ENCODE results near the gene PIP4K2A.
"Not testable (repeated sequence)": the region's sequence is repeated elsewhere in the genome, so short reads cannot be mapped to it uniquely, and the experiment has no call there.

Gene PIP4K2A

GRCh38 chr10:22714479-22715289, at the start of gene PIP4K2A:
Gene PIP4K2A (minus strand): TSS chr10:22714578. CDS start chr10:22714326, 252 bp downstream.
- peak; percentile 58 to 79 (median 68) for DNase-seq

DNA sequence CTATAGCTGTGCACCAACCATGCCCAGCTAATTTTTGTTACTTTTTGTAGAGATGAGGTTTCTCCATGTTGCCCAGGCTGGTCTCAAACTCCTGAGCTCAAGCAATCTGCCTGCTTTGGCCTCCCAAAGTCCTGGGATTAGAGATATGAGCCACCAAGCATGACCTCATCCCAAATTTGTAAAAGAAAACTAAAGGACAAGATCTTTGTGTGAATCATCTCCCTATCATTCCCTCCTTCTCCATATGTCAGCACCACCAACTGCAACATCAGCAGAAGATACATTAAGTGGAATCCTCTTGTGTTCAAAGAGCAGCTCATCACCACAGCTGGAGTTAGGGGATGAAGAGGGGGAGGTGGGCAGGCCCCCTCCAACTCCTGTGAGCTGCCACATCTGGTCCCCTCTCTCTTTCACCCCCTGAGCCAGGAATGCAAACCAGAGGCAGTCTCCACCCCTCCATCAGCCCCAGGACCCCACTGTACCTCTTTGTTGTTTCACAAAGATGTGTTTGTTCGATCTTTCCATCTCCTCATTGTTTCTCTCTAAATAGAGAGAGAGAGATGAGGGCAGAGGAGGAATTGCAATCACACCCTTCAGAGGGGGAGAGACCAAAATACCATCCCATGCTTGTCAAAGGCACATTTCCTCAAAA, 47.3 kb upstream of the PIP4K2A start:
- no peak for DNase-seq

DNA sequence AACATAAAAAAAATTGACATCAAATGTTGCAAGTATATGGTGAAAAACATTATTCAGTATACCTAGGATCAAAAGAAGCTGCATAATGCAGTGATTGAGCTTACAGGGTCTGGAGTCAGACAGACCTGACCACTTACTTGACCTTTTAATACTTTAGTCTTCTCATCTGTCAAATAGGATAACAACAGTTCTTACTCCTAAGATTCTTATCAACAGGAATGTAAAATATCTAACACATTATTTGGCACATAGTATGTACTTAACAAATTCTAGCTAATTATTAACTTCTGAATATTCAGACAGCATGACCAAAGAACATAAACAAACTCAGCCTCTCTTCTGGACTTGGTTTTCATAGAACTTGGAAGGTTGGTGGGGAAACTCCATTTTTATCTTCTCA, 45.6 kb upstream of the PIP4K2A start:
- DNase-seq, result no peak

- no peak for DNase-seq
Measured at GRCh38 chr10:22758867-22759266, 44.5 kb upstream of the PIP4K2A start.

DNA sequence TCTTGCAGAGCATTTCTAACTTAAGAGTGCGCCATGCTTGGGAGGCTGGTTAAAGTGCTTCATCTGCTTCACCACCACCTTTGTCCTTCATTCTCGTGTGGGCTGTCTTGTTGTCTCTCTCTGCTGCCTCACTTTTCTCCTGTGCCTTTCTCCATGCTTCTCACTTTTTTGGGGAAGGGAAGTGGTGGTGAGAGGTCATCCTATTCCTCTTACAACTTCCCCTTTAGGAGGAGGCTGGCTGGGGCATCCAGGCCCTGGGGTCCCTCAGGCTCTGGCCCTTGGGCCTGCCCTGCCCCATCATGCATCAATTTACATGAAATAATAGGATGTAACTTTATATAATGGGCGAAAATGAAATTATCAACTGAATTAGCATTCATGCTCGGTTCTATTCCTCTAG, 39.9 kb upstream of the PIP4K2A start:
- no peak for DNase-seq

DNA sequence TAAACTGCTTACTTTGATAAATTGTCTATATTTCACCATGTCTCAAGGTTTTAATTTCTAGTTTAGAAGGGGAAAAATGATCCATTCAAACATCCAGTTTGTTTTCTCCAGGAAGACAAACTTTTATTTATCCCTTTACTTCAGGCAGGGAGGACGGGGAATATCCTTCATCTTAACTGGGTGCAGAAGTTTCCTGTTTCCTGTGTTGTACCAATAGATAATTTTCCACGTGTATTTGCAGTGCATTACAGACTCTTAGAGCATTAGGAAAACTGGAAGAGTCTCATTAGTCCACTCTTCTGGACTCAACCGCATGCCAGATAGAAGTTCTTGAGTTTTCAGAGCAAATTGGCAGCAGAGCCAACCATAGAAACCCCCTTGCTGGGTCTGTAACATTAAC, 39.4 kb upstream of the PIP4K2A start:
- DNase-seq, result no peak

DNA sequence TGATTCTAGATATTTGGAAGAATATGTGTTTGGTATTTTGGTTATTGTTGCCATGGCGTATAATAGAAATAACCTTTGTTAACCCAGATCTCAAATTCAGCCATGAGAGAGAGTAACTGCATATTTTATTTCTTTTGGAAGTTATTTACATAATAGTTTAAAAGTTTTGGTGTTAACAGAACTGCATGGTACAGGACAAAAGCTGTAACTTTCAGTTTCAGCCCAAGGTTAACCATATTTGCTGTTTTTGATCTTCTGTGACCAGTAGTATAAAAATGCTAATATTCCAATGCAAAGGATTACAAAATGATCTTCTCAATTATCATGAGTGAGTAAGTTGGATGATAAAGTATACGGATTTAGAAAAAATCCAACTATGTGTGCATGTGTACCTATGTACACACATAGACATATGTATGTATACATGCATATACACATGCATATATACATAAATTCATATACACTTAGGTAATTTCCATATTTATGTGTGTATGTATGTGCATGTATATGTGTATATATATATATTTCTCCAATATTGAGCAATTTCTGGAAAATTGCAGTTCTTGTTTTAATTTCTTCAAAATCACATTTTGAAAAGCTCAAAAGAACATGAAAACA, 38.0 kb upstream of the PIP4K2A start:
- DNase-seq, result no peak

DNA sequence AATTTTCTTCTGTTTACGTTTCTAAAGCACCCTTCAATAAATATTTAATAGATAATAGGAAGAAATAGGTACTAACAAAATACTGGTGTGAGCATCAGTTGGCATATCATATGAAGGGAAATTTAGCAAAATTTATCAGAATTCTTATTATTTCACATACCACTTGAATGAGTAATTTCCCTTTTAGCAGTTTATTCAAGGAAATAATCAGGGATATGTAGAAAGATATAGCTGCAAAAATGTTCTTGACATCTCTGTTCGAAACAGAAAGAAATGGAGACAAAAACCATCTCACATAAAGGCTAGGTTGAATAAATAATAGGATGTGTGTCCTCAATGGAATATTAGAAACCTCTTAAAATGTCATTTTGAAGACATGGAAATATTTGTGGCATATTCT, 35.8 kb upstream of the PIP4K2A start:
- DNase-seq, result no peak

- DNase-seq, result not testable (repeated sequence)
Measured at GRCh38 chr10:22744858-22745257, 30.5 kb upstream of the PIP4K2A start.

DNA sequence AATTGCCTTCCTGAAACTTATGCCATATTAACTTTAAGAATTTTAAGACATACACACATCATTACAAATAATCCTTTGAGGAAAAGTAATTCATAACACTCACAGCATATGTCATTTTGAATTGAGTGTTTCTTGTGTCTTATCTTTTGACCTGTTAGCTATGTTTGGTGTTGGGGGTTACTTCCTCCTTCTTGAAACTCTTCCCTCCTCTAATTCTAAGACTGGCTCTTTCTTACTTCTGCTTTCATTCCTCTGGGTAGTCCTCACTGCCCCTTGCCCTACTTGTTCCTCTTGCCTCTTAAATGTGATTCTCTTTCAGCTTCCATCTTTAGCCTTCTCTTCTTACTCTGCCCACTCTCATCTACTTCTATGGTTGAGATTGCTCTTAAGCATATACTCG, 28.3 kb upstream of the PIP4K2A start:
- DNase-seq, result no peak

DNA sequence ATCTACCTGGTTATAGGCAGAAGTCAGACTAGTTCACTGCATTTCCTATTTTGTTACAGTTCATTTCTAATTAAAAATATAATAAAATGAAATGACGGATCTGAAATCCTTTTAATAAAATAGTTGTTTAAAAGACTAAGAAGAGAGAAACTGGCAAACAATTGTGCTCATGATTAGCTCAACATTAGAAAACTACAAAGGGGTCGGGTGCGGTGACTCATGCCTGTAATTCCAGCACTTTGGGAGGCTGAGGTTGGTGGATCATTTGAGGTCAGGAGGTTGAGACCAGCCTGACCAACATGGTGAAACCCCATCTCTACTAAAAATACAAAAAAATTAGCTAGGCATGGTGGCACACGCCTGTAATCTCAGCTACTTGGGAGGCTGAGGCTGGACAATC, 27.3 kb upstream of the PIP4K2A start:
- DNase-seq, result not testable (repeated sequence)

GRCh38 chr10:22740180-22740579, 25.8 kb upstream of the PIP4K2A start:
- DNase-seq, result no peak

- DNase-seq, result no peak
Measured at GRCh38 chr10:22737587-22737986, 23.2 kb upstream of the PIP4K2A start.

GRCh38 chr10:22736134-22736533, 21.8 kb upstream of the PIP4K2A start:
- DNase-seq, result no peak

GRCh38 chr10:22733992-22734391, 19.6 kb upstream of the PIP4K2A start:
- DNase-seq, result no peak

GRCh38 chr10:22727663-22728062, 13.3 kb upstream of the PIP4K2A start:
- DNase-seq, result no peak

DNA sequence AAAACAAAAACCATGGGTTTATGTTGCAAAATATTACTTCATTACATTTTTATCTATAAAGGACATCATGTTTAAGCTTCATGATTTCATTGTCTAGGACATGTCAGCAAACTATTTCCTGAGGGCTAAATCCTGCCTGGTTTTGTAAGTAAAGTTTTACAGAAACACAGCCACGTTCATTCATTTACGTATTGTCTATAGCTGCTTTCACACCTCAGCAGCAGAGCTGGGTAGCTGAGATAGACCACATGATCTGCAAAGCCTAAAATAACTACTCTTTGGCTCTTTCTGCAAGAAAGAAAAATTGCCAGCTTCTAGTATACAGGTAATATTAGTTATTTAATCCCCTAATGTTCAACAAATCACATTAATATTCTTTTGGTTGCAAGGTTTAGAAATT, 12.7 kb upstream of the PIP4K2A start:
- DNase-seq, result no peak

DNA sequence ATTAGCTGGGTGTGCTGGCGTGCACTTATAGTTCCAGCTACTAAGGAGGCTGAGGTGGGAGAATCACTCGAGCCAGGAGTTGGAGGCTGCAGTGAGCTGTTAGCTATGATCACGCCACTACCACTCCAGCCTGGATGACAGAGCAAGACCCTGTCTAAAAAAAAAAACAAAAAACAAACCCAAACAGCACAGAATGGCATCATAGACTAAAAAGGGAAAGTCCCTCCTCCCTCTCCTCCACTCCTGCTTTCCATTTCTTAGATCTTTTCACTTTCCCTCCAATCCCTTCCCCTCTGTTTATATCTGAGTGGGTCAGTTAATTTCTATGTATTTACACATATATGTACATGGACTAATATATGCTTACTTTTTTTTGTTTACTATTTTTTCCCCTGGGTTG, 10.4 kb upstream of the PIP4K2A start:
- no peak for DNase-seq

GRCh38 chr10:22723783-22724182, 9.4 kb upstream of the PIP4K2A start:
- no peak for DNase-seq

DNA sequence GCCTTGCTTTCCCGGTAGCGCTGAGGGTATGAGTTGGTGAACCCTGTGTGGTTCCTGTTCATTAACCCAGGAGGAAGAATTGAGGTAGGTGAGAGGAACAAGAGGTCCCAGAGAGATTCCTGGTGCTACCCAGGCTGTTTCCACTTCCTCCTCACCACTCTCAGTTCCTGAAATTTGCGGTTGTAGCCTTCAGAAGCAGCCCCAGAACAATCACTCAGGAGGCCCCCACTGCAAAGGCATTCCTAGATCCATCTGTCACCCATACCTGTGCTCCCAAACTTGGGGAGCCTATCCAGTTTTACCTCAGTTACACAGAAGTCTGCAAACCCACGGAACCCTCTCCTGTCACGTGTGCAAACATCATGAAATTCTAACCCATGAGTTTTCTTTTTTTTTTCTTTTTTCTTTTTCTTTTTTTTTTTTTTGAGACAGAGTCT, 9.0 kb upstream of the PIP4K2A start:
- no peak for DNase-seq

DNA sequence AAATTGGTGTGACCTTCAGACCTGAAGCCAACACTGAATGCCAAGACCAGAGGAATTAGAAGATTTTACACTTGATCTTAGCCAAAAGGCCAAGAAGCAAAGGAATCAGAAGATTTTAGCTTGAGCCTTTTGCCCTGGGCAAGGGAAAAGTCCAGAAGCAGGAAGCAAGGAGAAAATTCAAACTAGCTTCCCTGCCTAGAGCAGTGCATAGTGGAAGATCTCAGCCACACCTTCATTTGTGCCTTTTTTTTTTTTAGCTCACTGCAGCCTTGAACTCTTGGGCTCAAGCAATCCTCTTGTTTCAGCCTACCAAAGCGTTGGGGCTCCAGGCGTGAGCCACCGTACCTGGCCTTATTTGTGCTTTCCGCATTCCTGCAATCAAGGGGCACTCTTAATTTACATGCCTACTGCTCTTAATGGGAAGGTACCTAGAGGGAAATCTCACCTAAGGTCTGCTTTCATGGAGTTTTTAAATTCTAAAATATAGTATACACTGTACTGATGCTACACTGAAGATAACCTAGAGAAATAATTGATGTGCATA, 8.3 kb upstream of the PIP4K2A start:
- DNase-seq, result no peak

GRCh38 chr10:22720667-22721066, 6.3 kb upstream of the PIP4K2A start:
- no peak for DNase-seq

GRCh38 chr10:22719406-22720042, 5.1 kb upstream of the PIP4K2A start:
- DNase-seq, result no peak
